ENCODE measurements around the gene NUDT11.
"Not testable (repeated sequence)": the region's sequence is repeated elsewhere in the genome, so short reads cannot be mapped to it uniquely, and the experiment has no call there.

Gene NUDT11

DNA sequence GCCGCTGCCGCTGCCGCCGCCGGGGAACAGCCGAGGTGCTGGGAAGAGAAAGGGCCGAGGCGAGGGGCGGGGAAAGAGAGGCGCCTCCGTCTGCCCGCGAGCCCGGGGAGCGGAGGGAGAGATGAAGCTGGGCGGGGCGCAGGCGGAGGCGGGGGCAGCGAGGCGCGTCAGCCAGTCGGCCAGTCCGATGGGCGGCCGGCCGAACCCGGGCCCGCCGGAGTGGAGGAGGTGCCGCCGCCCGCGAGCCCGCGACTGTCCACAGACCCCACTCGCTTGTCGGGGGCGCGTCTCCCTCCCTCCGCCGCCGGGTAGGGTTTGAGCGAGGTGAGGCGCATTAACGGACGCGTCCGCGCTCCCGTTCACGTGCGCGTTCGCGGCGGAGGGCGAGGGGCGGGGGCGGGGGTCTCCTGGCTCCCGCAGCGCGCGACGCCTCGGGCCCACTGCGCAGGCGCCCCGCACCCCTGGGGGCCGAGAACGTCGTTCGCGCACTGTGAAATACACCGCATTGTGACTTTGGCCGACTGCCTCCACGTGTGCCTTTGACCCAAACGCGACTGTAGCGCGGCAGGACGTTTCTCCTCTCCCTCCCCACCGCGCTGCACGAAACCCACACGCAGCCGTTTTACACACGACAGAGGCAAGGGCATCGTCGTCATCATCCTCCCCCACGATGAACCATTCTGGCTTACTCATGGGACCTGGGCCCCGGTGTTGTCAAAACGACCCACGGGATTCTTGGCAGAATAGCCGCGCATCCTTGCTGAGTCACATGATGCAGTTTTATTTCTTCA is at the start of gene NUDT11:
Gene NUDT11, minus strand, starts transcription at position 92 of the 791 bp plus-strand sequence. CDS start 148 bp downstream, outside the sequence.
- DNase-seq (ENCODE audit: low read depth in 2 of 2, low spot score in 1 of 2), result peak in 1 of 2 donors; percentile 18

DNA sequence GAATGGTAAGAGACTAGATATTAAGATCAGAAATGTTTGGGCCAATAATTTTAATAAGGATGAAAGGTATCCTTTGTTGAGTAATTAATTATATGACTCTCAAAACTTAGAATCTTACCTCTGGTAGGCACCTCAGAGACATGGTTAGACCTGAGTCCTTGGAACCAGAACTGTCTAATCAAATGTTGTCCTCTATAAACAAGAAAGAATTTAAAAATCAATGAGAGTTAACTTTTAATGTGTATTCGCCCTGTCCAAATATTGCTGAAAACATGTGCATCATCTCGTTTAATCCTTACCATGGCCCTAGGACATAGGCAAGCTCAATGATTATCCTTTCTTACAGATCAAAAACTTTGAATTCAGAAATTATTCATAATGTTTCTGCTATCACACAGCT is 24.0 kb upstream of the NUDT11 start:
- DNase-seq (ENCODE audit: low read depth in 2 of 2, low spot score in 1 of 2), result no peak

DNA sequence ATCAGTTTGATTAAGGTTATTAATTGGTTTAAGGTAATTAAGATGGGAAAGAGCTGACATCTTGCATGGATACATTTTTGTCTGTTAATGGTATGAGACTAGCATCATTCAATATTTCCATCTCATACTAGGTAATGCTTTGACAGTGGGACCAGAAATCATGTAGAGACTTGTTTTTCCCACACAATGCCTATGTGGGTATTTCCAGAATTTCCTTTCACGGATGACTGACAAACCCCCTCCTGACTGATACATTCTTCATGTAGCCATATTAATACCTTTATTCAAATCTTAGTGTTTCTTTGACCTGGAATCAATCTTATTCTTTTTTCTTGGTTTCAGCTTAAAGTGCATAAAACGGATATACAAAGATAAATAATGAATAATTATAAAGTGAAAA is 22.7 kb upstream of the NUDT11 start:
- not testable (repeated sequence) for DNase-seq (ENCODE audit: low read depth in 2 of 2, low spot score in 1 of 2)

DNA sequence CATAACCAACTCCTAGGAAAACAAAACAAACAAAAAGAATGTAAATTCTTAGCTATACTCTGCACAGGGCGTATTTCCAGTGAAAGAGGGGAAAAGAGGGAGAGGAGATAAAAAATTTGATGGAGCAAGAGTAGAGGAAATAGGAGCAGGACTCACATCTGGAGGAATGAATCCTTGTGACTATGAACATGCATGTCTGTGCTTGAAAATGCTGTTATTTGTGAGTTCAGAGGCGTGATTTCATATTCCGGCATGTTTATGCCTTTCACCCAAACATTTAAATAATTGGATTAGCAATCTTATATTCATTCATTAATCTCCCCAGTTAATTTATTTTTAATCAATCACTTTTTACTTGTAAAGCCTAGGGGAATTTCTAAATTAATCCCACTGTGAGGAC is 11.2 kb upstream of the NUDT11 start:
- no peak for DNase-seq (ENCODE audit: low read depth in 2 of 2, low spot score in 1 of 2)

DNA sequence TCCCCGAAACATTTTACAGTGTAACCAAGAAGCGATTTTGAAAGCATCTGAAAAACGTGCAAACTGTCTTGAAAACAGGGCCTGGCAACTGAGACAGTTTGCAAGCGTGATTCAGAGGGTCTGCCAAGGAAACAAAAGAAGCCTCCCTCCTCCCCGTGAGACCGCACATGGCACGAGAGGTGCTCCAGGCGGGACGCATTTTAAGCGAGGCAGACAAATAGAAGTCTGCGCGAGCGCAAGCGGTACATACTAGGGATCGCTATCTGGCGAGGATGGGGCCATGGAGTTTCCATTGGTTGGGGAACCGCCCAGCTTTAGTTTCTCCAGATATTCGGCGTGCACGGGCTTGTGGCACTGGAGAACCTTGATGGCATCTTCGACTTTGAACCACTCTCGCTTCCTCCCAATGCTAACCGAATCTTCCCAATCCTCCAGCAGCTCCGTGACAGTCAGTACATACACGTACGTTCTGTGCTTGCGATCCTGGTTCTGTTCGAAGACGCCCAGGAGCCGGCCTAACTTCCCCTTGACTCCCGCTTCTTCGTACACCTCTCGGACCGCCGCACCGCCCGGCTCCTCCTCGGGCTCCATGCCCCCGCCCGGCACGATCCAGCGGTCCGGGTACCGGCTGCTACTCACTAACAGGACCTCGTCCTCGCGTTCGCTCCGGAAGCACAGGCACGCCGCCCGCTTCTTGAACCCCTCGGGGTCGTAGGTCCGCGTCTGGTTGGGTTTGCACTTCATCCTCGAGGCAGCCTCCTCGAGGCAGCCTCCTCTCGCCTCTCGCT is 497 bp downstream of the NUDT11 start:
- not testable (repeated sequence) for DNase-seq (ENCODE audit: low read depth in 2 of 2, low spot score in 1 of 2)

DNA sequence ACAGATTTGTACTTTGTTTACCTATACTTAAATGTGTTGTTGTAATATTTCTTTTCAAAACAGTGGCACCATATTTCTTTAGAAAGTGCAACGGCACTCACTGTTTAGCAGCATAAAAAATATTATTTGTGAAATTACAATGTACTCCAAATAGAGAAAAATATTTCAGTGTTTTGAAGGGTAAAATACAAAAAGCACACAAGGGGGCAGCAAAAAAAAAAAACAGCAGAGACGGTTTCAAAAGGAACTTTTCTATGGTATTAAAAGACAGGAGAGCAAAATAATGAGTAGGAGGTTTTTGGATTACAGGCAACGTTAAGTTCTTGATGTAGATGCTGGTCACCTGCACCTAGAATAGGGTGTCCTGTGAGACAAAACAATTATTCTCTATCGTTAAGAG is 2.0 kb downstream of the NUDT11 start:
- no peak for DNase-seq (ENCODE audit: low read depth in 2 of 2, low spot score in 1 of 2)

DNA sequence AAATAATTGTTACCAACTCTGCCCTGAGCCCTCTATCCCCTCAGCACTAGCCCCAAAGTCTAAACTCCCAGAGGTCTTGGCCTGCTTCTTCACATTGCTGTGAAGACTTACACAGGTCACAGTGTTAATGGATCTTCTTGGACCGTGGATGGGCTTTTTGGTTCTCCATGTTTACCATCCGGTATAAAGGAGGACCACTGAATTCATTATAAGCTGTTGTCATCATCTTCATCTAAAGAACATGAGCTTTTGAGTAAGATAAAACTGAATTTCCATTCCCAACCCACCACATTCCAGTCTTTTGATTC is 8.5 kb downstream of the NUDT11 start:
- no peak for DNase-seq (ENCODE audit: low read depth in 2 of 2, low spot score in 1 of 2)

DNA sequence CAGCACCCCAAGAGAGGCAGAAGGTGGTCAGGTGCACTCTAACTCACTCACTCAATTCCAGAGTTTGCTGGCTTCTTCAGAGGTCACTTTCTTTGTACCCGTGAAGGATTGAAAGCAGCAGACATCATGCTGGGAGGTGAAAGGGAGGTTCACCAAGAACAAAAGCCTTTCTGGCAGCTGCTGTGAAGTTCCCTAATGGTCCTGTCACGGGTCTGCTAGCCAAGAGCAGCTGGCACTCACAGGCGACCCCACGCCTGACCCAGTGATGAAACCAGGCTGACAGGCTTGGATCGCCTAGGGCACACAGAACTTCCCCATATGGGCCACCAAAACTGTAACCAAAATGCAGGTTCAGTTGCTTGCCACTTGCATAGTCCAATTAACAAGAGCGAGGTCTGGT is 11.8 kb downstream of the NUDT11 start:
- DNase-seq (ENCODE audit: low read depth in 2 of 2, low spot score in 1 of 2), result no peak

DNA sequence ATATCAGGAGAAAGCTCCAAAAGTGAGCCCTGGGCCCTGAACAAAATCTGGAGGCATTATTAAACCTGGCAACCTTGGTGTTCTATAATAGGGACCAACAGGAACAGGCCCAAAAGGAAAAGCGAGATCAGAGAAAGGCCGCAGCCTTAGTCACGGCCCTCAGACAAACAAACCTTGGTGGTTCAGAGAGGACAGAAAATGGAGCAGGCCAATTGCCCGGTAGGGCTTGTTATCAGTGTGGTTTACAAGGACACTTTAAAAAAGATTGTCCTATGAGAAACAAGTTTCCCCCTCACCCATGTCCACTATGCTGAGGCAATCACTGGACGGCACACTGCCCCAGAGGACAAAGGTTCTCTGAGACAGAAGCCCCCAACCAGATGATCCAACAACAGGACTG is 14.0 kb downstream of the NUDT11 start:
- DNase-seq (ENCODE audit: low read depth in 2 of 2, low spot score in 1 of 2), result not testable (repeated sequence)

DNA sequence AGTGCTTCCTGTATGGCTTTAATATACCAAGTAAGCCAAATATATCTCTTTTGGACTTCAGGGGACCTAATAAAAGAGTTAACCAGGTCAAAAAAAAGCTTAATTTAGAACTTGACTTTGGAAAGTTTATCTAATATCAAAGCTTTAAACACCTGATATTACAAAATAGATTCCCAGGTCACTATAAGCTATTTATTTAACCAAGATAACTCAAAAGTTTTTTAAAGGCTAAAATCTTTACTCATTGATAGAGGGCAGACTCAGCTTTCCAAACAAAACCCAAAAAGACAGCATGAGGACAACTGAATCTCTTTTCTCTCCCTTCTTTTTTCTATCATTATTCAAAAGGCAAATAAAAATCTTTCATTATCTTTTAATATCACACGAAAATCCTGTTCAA is 19.5 kb downstream of the NUDT11 start:
- DNase-seq (ENCODE audit: low read depth in 2 of 2, low spot score in 1 of 2), result no peak

DNA sequence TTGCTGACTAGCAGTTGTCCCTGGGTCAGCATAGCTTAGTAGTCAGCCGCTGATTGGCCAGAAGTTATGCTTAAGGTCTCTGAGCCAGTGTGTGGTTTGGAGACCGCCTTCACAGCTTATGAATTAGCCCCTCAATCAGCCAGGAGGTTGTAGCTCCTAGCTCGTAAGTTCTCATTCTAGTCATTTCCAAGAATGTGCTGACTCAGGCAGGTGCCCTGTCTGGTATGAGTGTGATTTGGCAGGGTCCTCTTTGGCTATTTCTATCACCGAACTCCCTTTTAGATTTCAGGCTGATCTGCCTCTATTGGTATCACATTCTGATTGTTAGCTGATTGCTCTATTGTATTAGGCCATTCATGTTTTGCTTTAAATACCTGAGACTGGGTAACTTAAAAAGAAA is 33.1 kb downstream of the NUDT11 start:
- DNase-seq (ENCODE audit: low read depth in 2 of 2, low spot score in 1 of 2), result no peak

DNA sequence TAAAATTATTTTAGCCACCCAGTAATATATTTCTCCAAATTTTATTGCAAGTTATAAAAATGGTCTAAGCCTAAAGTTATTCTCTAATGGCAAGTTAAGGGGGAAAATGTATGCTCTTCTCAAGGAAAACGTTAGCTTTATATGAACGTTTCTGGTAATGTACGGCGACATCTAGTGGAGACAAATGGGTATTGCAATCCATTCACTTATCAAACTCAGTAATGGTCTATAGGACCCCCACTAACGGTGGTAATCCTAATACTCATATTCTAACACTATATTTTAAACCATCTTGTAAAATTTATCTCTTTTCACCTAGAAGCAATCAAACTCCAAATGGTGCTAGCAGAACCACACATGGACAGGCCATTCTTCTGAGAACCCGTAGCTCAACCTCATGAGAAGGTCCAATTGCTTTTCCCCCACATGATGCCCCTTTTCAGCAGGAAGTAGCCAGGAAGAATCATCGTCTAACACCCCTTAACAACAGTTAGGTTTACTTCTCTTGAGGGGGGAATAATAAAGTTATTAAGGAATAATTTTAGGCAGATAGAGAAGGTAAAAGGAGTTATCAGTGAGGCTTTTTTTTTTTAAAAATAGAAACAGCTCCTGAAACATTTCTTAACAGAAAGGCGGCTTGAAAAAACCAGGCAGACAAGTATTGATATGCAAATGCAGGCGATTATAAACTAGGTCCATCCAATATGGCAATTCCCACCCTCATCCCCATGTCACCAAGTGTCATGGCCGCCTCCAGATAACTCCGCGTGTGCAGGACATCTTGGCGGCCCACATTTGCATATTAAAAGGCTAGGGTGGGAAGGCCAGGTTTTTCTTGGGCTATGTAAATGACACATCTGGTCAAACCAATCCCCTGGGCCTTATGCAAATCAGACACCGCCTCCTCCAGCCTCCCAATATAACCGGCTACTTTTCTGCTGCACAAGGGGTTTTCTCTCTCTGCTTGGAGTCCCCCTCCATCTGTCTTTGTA is 35.0 kb downstream of the NUDT11 start:
- no peak for DNase-seq (ENCODE audit: low read depth in 2 of 2, low spot score in 1 of 2)

DNA sequence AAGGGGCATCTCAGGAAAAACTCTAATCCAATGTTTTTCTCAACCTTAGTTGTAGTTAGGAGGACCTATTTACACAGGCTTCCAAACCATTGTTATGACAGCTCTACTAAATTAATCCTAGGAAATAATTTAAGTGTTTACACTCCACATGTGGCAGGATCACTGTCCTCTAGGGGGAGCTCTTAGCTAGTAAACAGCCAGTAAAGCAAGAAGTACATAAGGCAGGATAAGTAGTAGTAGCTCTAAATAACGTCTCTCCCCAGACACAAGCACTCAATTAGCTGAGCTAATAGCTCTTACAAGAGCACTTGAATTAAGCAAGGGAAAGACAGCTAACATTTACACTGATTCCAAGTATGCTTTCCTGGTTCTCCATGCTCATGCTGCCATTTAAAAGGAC is 37.3 kb downstream of the NUDT11 start:
- DNase-seq (ENCODE audit: low read depth in 2 of 2, low spot score in 1 of 2), result no peak

DNA sequence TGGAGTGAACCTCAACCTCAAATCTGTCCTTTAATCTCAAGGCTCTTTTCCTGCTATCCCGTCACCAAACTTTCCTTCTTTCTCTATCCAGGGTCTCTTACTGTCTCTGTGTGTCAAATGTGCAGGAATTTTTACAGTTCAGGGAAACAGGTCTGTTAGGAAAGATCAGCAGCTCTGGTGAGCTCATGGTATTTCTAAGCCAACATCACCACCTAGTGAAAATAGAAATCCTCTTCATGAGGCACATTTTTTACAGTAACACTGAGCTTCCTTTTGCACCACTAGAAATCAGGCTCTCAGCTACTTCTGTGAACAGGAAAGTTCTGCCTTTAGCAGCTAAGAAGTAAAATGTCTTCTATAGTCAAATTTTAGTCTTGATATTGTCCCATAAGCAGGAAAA is 39.6 kb downstream of the NUDT11 start:
- no peak for DNase-seq (ENCODE audit: low read depth in 2 of 2, low spot score in 1 of 2)

DNA sequence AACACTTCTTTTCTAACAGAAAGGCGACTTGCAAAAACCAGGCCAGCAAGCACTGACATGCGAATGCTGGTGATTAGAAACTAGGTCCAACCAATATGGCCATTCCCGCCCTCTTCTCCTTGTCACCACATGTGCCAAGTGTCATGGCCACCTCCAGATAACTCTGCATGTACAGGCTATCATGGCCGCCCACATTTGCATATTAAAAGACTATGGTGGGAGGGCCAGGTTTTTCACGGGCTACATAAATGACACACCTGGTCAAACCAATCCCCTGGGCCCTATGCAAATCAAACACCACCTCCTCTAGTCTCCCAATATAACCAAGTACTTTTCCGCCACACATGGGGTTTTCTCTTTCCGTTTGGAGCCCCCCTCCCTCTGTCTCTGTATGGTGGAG is 40.1 kb downstream of the NUDT11 start:
- no peak for DNase-seq (ENCODE audit: low read depth in 2 of 2, low spot score in 1 of 2)

DNA sequence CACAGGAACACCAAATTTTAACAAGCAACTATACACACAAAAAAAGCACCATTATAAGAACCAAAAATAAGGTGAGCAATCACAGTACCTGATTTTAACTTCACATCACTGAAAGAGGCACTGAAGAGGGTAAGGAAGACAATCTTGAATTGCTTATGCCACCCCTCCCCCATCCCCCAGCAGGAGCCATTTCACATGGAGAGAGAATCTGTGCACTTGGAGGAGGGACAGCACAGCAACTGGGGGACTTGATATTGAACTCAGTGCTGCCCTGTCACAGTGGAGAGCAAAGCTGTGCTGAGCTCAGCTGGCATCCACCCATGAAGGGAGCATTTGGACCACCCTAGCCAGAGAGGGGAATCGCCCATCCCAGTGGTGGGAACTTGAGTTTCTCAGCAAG is 56.0 kb downstream of the NUDT11 start:
- DNase-seq (ENCODE audit: low read depth in 2 of 2, low spot score in 1 of 2), result no peak

All from stimulated activated CD8-positive, alpha-beta memory T cell treated with anti-CD3 and anti-CD28 coated beads, Interleukin-4, amount 100 ng/mL, for 4 hours (primary cell).